ENCODE data around the gene SLC35F3. TPM values are rescaled to one million over a fixed set of nuclear protein-coding genes. Genes with fewer than 3 reads are reported as not detected.

SLC35F3 gene
- polyA plus RNA-seq, 1 donor from 2014 or later, result 13.9 TPM

- TF ChIP-seq SMC3 (conservative IDR thresholded peaks at IDR 0.05; ENCODE audit: poor library complexity) (no peak), RAD21 (conservative IDR thresholded peaks at IDR 0.05) (no peak), TAF1 (IDR thresholded peaks at IDR 0.05; ENCODE audit: low read depth) (no peak), CTCF (IDR thresholded peaks at IDR 0.05; ENCODE audit: poor library complexity, severe bottlenecking) (no peak), POLR2AphosphoS5 (IDR thresholded peaks at IDR 0.05) (no peak), EP300 (conservative IDR thresholded peaks at IDR 0.05; ENCODE audit: poor library complexity, severe bottlenecking) (no peak), MXI1 (conservative IDR thresholded peaks at IDR 0.05; ENCODE audit: poor library complexity, severe bottlenecking) (no peak), EZH2 (IDR thresholded peaks at IDR 0.05; ENCODE audit: borderline replicate concordance, insufficient read depth, low read length, poor library complexity, severe bottlenecking) (no peak)
- TF ChIP-seq, protein P1, sequence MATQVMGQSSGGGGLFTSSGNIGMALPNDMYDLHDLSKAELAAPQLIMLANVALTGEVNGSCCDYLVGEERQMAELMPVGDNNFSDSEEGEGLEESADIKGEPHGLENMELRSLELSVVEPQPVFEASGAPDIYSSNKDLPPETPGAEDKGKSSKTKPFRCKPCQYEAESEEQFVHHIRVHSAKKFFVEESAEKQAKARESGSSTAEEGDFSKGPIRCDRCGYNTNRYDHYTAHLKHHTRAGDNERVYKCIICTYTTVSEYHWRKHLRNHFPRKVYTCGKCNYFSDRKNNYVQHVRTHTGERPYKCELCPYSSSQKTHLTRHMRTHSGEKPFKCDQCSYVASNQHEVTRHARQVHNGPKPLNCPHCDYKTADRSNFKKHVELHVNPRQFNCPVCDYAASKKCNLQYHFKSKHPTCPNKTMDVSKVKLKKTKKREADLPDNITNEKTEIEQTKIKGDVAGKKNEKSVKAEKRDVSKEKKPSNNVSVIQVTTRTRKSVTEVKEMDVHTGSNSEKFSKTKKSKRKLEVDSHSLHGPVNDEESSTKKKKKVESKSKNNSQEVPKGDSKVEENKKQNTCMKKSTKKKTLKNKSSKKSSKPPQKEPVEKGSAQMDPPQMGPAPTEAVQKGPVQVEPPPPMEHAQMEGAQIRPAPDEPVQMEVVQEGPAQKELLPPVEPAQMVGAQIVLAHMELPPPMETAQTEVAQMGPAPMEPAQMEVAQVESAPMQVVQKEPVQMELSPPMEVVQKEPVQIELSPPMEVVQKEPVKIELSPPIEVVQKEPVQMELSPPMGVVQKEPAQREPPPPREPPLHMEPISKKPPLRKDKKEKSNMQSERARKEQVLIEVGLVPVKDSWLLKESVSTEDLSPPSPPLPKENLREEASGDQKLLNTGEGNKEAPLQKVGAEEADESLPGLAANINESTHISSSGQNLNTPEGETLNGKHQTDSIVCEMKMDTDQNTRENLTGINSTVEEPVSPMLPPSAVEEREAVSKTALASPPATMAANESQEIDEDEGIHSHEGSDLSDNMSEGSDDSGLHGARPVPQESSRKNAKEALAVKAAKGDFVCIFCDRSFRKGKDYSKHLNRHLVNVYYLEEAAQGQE (IDR thresholded peaks at IDR 0.05; ENCODE audit: borderline replicate concordance), result no peak
- Histone ChIP-seq H4K20me1 (ENCODE audit: insufficient read depth) (no peaks in the 10 kb centered on the region), H3K27me3 (ENCODE audit: insufficient read depth, low read depth, low read length) (no peaks in the 10 kb centered on the region), H3K9me3 (ENCODE audit: low read length) (no peaks in the 10 kb centered on the region), H3K4me3 (ENCODE audit: low read length) (no peak overlapping the region), H2AFZ (ENCODE audit: low read depth, low read length) (no peak overlapping the region), H3K9me2 (ENCODE audit: insufficient read depth, low read length) (no peaks in the 10 kb centered on the region), H3K36me3 (ENCODE audit: insufficient read depth, low read length) (no peaks in the 10 kb centered on the region), H3F3A (ENCODE audit: insufficient read depth, low read length, poor library complexity, severe bottlenecking) (no peaks in the 10 kb centered on the region), H3K9ac (ENCODE audit: low read length) (no peak overlapping the region), H3K27ac (ENCODE audit: low read length) (no peak overlapping the region), H3K79me2 (replicated peaks; ENCODE audit: insufficient read depth, low read length) (no peaks in the 10 kb centered on the region), H3K4me2 (ENCODE audit: low read length) (no peak overlapping the region)
These were observed 410.6 kb downstream of the SLC35F3 start for GRCh38 chr1:234315091-234315541.

DNA sequence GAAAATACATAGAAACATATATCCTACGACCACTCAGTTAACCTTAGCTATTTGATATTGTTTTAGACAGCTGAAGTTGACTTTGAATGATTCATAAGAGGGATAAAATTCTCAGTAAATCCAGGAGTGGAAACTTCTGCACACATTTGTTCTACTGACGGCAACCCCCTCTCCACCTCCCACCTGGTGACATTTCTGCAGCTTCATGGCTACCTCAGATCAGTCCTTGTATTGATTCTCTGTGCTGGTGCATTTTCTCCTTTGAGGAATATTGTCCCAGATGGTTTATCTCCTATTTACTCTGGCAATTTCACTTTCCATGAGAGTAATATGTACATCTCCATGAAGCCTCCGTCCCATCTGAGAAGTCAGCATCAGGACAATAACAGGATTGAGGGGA is 411.1 kb downstream of the SLC35F3 start:
- H3K4me2 ChIP-seq (ENCODE audit: low read length), result no peak overlapping the region
- H3K27ac ChIP-seq (ENCODE audit: low read length), result no peak overlapping the region
- no peak overlapping the region for H2AFZ ChIP-seq (ENCODE audit: low read depth, low read length)
- no peaks in the 10 kb centered on the region for H3K79me2 ChIP-seq (replicated peaks; ENCODE audit: insufficient read depth, low read length)
- H3F3A ChIP-seq (ENCODE audit: insufficient read depth, low read length, poor library complexity, severe bottlenecking), result no peaks in the 10 kb centered on the region
- H3K9ac ChIP-seq (ENCODE audit: low read length), result no peak overlapping the region
- no peaks in the 10 kb centered on the region for H3K9me2 ChIP-seq (ENCODE audit: insufficient read depth, low read length)
- no peaks in the 10 kb centered on the region for H3K9me3 ChIP-seq (ENCODE audit: low read length)
- TF ChIP-seq EP300 (conservative IDR thresholded peaks at IDR 0.05; ENCODE audit: poor library complexity, severe bottlenecking) (no peak), EZH2 (IDR thresholded peaks at IDR 0.05; ENCODE audit: borderline replicate concordance, insufficient read depth, low read length, poor library complexity, severe bottlenecking) (no peak), SMC3 (conservative IDR thresholded peaks at IDR 0.05; ENCODE audit: poor library complexity) (no peak), CTCF (IDR thresholded peaks at IDR 0.05; ENCODE audit: poor library complexity, severe bottlenecking) (no peak), TAF1 (IDR thresholded peaks at IDR 0.05; ENCODE audit: low read depth) (no peak), POLR2AphosphoS5 (IDR thresholded peaks at IDR 0.05) (no peak), MXI1 (conservative IDR thresholded peaks at IDR 0.05; ENCODE audit: poor library complexity, severe bottlenecking) (no peak), RAD21 (conservative IDR thresholded peaks at IDR 0.05) (no peak)
- TF ChIP-seq, protein P1 (IDR thresholded peaks at IDR 0.05; ENCODE audit: borderline replicate concordance), result no peak
- no peaks in the 10 kb centered on the region for H3K27me3 ChIP-seq (ENCODE audit: insufficient read depth, low read depth, low read length)
- no peaks in the 10 kb centered on the region for H3K36me3 ChIP-seq (ENCODE audit: insufficient read depth, low read length)
- no peaks in the 10 kb centered on the region for H4K20me1 ChIP-seq (ENCODE audit: insufficient read depth)
- no peak overlapping the region for H3K4me3 ChIP-seq (ENCODE audit: low read length)
